Measurements from ENCODE around the gene RTN4RL2.

GRCh38 chr11:57469268-57469667 lies 8.9 kb downstream of the RTN4RL2 start:
- TF ChIP-seq CTCF (conservative IDR thresholded peaks at IDR 0.05): no peak
- no peak for TF ChIP-seq ZFX (IDR thresholded peaks at IDR 0.05)
